ENCODE data around the gene RALGAPA1. TPM values are rescaled to one million over a fixed set of nuclear protein-coding genes. Genes with fewer than 3 reads are reported as not detected.
A peak's percentile ranks its signal among the peaks of the same experiment; 100 is the strongest.

RALGAPA1 gene
- total and polyA plus RNA-seq, 2 of the 13 experiments (the other 11 are each of a cell fraction or from before 2014, with no cell fraction given) = 65.0 to 89.2 TPM

DNA sequence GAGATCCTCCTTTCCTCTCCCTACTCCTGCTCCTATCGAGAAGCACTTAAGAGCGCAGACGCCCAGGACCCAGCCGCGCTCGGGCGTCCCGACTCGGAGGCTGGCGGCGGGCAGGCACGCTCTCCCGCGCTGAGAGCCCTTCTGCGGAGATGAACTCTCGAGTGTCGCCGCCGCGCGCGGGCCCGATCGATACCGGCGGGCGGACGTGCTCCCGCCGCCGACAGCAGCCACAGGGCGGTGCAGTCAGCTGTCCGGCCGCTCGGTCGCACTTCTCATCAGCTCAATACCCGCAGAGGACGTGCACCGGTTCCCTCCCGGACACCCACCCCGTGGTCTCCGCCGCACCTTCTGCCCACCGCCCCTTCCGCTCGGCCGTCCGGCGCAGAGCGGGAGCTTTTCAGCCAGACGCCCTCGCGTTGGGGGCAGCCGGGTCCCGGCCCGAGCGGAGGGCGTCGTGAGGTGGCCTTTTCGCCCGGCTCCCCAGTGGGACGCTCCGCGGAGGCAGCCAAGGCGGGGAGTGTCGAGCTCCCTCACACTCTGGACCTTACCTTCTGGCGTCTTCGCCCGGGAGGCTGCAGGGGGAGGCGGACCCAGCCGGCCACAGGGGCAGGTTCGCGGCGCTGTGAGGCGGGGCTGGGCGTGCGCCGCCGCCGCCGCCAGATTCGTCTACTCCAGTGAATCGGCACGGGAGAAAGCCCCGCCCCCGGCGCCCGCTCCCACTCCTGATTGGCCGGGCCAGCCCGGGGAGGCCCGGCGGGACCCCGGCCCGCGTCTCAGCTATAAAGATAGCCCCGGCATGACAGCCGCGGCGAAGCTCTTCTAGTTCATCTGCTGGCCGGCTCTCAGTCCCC lies 275.5 kb downstream of the RALGAPA1 start, which contains the start of gene INSM2 (continued):
- TF ChIP-seq, protein P1, sequence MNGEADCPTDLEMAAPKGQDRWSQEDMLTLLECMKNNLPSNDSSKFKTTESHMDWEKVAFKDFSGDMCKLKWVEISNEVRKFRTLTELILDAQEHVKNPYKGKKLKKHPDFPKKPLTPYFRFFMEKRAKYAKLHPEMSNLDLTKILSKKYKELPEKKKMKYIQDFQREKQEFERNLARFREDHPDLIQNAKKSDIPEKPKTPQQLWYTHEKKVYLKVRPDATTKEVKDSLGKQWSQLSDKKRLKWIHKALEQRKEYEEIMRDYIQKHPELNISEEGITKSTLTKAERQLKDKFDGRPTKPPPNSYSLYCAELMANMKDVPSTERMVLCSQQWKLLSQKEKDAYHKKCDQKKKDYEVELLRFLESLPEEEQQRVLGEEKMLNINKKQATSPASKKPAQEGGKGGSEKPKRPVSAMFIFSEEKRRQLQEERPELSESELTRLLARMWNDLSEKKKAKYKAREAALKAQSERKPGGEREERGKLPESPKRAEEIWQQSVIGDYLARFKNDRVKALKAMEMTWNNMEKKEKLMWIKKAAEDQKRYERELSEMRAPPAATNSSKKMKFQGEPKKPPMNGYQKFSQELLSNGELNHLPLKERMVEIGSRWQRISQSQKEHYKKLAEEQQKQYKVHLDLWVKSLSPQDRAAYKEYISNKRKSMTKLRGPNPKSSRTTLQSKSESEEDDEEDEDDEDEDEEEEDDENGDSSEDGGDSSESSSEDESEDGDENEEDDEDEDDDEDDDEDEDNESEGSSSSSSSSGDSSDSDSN (CRISPR knock-in tag; IDR thresholded peaks at IDR 0.05) = peak; percentile 87
- TF ChIP-seq SP5 (CRISPR knock-in tag; IDR thresholded peaks at IDR 0.05; ENCODE audit: borderline replicate concordance, low read depth) (0 out of 2 replicates have a peak, but pooled peaks have one; percentile 17), SNAI1 (CRISPR knock-in tag; IDR thresholded peaks at IDR 0.05; ENCODE audit: borderline replicate concordance) (peak; percentile 88; the same call in 1 of the 2 replicates), RBM39 (IDR thresholded peaks at IDR 0.05; ENCODE audit: low read depth, low read length, poor library complexity, severe bottlenecking) (peak; percentile 64), ZNF589 (CRISPR knock-in tag; conservative IDR thresholded peaks at IDR 0.05) (peak; percentile 80; the same call in 1 of the 2 replicates), GATAD1 (CRISPR knock-in tag; IDR thresholded peaks at IDR 0.05) (peak; percentile 31; the same call in 1 of the 2 replicates), ZFP82 (CRISPR knock-in tag; IDR thresholded peaks at IDR 0.05; ENCODE audit: borderline replicate concordance) (peak; percentile 82; the same call in 1 of the 2 replicates), FOXM1 (CRISPR knock-in tag; IDR thresholded peaks at IDR 0.05) (no peak), RELA (CRISPR knock-in tag; IDR thresholded peaks at IDR 0.05) (peak; percentile 83), MEF2D (CRISPR knock-in tag; IDR thresholded peaks at IDR 0.05) (peak; percentile 43; the same call in 1 of the 2 replicates), SP4 (CRISPR knock-in tag; IDR thresholded peaks at IDR 0.05) (no peak; the same call in 1 of the 2 replicates), RARG (CRISPR knock-in tag; IDR thresholded peaks at IDR 0.05; ENCODE audit: low read depth) (no peak), MXI1 (IDR thresholded peaks at IDR 0.05; ENCODE audit: borderline replicate concordance, low read depth, low read length) (no peak; the same call in 2 of the 3 replicates), STAG1 (CRISPR knock-in tag; IDR thresholded peaks at IDR 0.05) (peak; percentile 46), NCOA1 (CRISPR knock-in tag; IDR thresholded peaks at IDR 0.05) (peak; percentile 3; the same call in 1 of the 2 replicates), ZNF496 (CRISPR knock-in tag; IDR thresholded peaks at IDR 0.05; ENCODE audit: insufficient replicate concordance) (no peak), U2AF1 (optimal IDR thresholded peaks at IDR 0.05; ENCODE audit: low read depth, low read length) (peak; percentile 57)
- TF ChIP-seq, protein P2, sequence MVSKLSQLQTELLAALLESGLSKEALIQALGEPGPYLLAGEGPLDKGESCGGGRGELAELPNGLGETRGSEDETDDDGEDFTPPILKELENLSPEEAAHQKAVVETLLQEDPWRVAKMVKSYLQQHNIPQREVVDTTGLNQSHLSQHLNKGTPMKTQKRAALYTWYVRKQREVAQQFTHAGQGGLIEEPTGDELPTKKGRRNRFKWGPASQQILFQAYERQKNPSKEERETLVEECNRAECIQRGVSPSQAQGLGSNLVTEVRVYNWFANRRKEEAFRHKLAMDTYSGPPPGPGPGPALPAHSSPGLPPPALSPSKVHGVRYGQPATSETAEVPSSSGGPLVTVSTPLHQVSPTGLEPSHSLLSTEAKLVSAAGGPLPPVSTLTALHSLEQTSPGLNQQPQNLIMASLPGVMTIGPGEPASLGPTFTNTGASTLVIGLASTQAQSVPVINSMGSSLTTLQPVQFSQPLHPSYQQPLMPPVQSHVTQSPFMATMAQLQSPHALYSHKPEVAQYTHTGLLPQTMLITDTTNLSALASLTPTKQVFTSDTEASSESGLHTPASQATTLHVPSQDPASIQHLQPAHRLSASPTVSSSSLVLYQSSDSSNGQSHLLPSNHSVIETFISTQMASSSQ (IDR thresholded peaks at IDR 0.05; ENCODE audit: low read depth) = no peak
- TF ChIP-seq, protein P2 (CRISPR knock-in tag; IDR thresholded peaks at IDR 0.05; ENCODE audit: borderline replicate concordance) = peak; percentile 65
- TF ChIP-seq, protein P3, sequence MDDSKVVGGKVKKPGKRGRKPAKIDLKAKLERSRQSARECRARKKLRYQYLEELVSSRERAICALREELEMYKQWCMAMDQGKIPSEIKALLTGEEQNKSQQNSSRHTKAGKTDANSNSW (CRISPR knock-in tag; IDR thresholded peaks at IDR 0.05; ENCODE audit: borderline replicate concordance) = 0 out of 2 replicates have a peak, but pooled peaks have one; percentile 58
- TF ChIP-seq, protein P4, sequence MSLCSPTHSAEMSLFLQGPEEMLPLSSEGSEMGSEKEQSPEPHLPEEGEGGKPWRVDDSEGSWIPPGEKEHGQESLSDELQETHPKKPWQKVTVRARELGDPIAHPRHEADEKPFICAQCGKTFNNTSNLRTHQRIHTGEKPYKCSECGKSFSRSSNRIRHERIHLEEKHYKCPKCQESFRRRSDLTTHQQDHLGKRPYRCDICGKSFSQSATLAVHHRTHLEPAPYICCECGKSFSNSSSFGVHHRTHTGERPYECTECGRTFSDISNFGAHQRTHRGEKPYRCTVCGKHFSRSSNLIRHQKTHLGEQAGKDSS (CRISPR knock-in tag; IDR thresholded peaks at IDR 0.05; ENCODE audit: borderline replicate concordance, low read depth) = peak; percentile 81
